Endothelial cell of umbilical vein (primary cell): ENCODE results near the gene MDFIC. TPM values are rescaled to one million over a fixed set of nuclear protein-coding genes. Genes with fewer than 3 reads are reported as not detected.

ENCODE experiments used
- BruUV-seq: library from RNA; stranded (reverse); fragments of 400-500 nt; replicated peaks from 2 replicates; lab custom pipeline; 2021; lab: Mats Ljungman, UMichigan
- CTCF ChIA-PET: fragments of 300-600, 350-600 bp; sonication (Branson Sonifier 250); formaldehyde crosslinking; loops from one replicate; lab custom pipeline; 2021; ENCODE audit warnings: antibody characterized with exemption, inconsistent platforms; lab: Charles Lee
- POLR2A ChIA-PET: fragments of 300-600, 350-600 bp; sonication (Branson Sonifier 250); formaldehyde crosslinking; loops from one replicate; lab custom pipeline; 2021; ENCODE audit warnings: antibody characterized with exemption, inconsistent platforms; lab: Charles Lee
- DNase-seq: peaks from one replicate; pipeline ENCODE4 v3.0.0-alpha.2; 2011; ENCODE audit warnings: low read depth, low spot score
- FAIRE-seq: peaks from 2 replicates; lab custom pipeline; 2011; peaks lifted over from hg19 to GRCh38; lab: Jason Lieb, UNC
- H2AFZ ChIP-seq: 2 replicates; pipeline ENCODE4 v1.6.0; 2012; ENCODE audit warnings: low read depth, low read length, control low read depth, inconsistent platforms
- H3K27ac ChIP-seq: 2 replicates; pipeline ENCODE4 v1.5.1; 2011; ENCODE audit warnings: low read depth, mild to moderate bottlenecking, control low read depth, low read length, moderate library complexity; ENCODE audit not compliant: insufficient read depth
- H3K27me3 ChIP-seq, 2 experiments: 2 replicates each; pipeline versions ENCODE4 v1.6.0 to v1.6.1; 2011; ENCODE audit warnings: low read length in 2 of 2, mixed read lengths in 1 of 2; ENCODE audit not compliant: control insufficient read depth in 2 of 2, insufficient read depth in 2 of 2
- H3K36me3 ChIP-seq, 2 experiments: 2 replicates in 1 of 2; 3 replicates in 1 of 2; pipeline ENCODE4 v1.5.1; 2011; ENCODE audit warnings: low read length in 2 of 2, mild to moderate bottlenecking in 1 of 2, moderate library complexity in 1 of 2; ENCODE audit not compliant: control insufficient read depth in 2 of 2, insufficient read depth in 2 of 2; ENCODE audit errors: extremely low read depth in 1 of 2
- H3K4me1 ChIP-seq: 3 replicates; pipeline ENCODE4 v1.5.1; 2011; ENCODE audit warnings: mild to moderate bottlenecking, low read length; ENCODE audit not compliant: control insufficient read depth, insufficient read depth; ENCODE audit errors: extremely low read depth
- H3K4me2 ChIP-seq: 2 replicates; pipeline ENCODE4 v1.6.1; 2011; ENCODE audit warnings: low read length, control low read depth, mixed read lengths; ENCODE audit not compliant: insufficient read depth
- H3K4me3 ChIP-seq, 3 experiments: fragments of 200-600 bp in 1 of 3; sonication (generic), shearing (Covaris generic) in 1 of 3; replicated peaks in 1 of 3; 2 replicates each; pipeline ENCODE4 v1.5.1; 2011 to 2016; ENCODE audit warnings: control low read depth in 3 of 3, low read length in 3 of 3, mild to moderate bottlenecking in 2 of 3, inconsistent platforms in 1 of 3, low read depth in 1 of 3, moderate library complexity in 1 of 3; ENCODE audit not compliant: insufficient read depth in 1 of 3
- H3K79me2 ChIP-seq: 2 replicates; pipeline ENCODE4 v1.6.0; 2012; ENCODE audit warnings: low read length, inconsistent platforms; ENCODE audit not compliant: control insufficient read depth, insufficient read depth
- H3K9ac ChIP-seq: replicated peaks from 2 replicates; pipeline ENCODE3; 2011; ENCODE audit warnings: low read length, control low read depth; ENCODE audit not compliant: insufficient read depth; ENCODE audit errors: extremely low read depth
- H3K9me1 ChIP-seq: replicated peaks from 3 replicates; pipeline ENCODE4 v1.6.0; 2011; ENCODE audit warnings: mild to moderate bottlenecking, low read length; ENCODE audit not compliant: control insufficient read depth, insufficient read depth; ENCODE audit errors: extremely low read depth
- H3K9me3 ChIP-seq: replicated peaks from 2 replicates; pipeline ENCODE4 v1.5.1; 2012; ENCODE audit warnings: low read length, inconsistent platforms; ENCODE audit not compliant: control insufficient read depth, insufficient read depth
- H4K20me1 ChIP-seq: replicated peaks from 2 replicates; pipeline ENCODE3; 2011; ENCODE audit warnings: mild to moderate bottlenecking, low read length; ENCODE audit not compliant: control insufficient read depth, insufficient read depth; ENCODE audit errors: extremely low read depth
- CTCF ChIP-seq, 2 donors: IDR thresholded peaks; 1 replicate in 1 of 2; 2 replicates in 1 of 2; pipeline ENCODE4 v1.5.1; 2011; ENCODE audit warnings: low read length in 2 of 2, mild to moderate bottlenecking in 2 of 2, moderate library complexity in 2 of 2, control low read depth in 1 of 2, inconsistent platforms in 1 of 2, low read depth in 1 of 2; ENCODE audit not compliant: insufficient read depth in 1 of 2; ENCODE audit errors: extremely low read depth in 1 of 2
- EZH2 ChIP-seq: IDR thresholded peaks from 2 replicates; pipeline ENCODE4 v1.6.1; 2012; ENCODE audit warnings: borderline replicate concordance, low read depth, mild to moderate bottlenecking, moderate library complexity, low read length, inconsistent platforms; ENCODE audit not compliant: severe bottlenecking
- FOS ChIP-seq: IDR thresholded peaks from 2 replicates; pipeline ENCODE4 v1.6.1; 2011; ENCODE audit warnings: mild to moderate bottlenecking, low read length, moderate library complexity, borderline replicate concordance; ENCODE audit not compliant: insufficient read depth
- GATA2 ChIP-seq: IDR thresholded peaks from 2 replicates; pipeline ENCODE4 v1.7.0; 2011; ENCODE audit warnings: low read depth, mild to moderate bottlenecking, moderate library complexity, mixed read lengths, low read length; ENCODE audit not compliant: insufficient read length, insufficient read depth
- JUN ChIP-seq: IDR thresholded peaks from 2 replicates; pipeline ENCODE4 v1.6.1; 2011; ENCODE audit warnings: borderline replicate concordance, low read depth; ENCODE audit not compliant: insufficient read length, insufficient read depth
- MAX ChIP-seq: IDR thresholded peaks from 2 replicates; pipeline ENCODE4 v1.6.1; 2011; ENCODE audit not compliant: insufficient read depth, insufficient read length
- MYC ChIP-seq: IDR thresholded peaks from one replicate; pipeline ENCODE4 v1.6.1; 2011; ENCODE audit warnings: mild to moderate bottlenecking, low read depth, low read length
- POLR2A ChIP-seq: IDR thresholded peaks from 2 replicates; pipeline ENCODE4 v1.6.1; 2012; ENCODE audit warnings: low read depth, mild to moderate bottlenecking, control low read depth, low read length
- POLR2AphosphoS5 ChIP-seq: IDR thresholded peaks from 2 replicates; pipeline ENCODE4 v1.6.1; 2012; ENCODE audit warnings: low read depth, mild to moderate bottlenecking, control low read depth, low read length, moderate library complexity; ENCODE audit not compliant: insufficient read depth
- dilution Hi-C: fragments of 300-500 bp; cut with MboI; formaldehyde crosslinking; loops from one replicate; pipeline ENCODE4 v1.15.0; 2019; ENCODE audit warnings: low sequenced_read_pairs; ENCODE audit not compliant: extremely low pct_ligation_motif_present
- intact Hi-C: fragments of 100-400 bp; cut with micrococcal nuclease; formaldehyde crosslinking; loops from one replicate; pipeline ENCODE4 v1.10.0; 2022
- polyA plus RNA-seq, 4 experiments: library from polyadenylated mRNA; depleted of rRNA in 3 of 4; stranded (reverse) in 3 of 4; unstranded in 1 of 4; fragments of >200 nt; gene quantifications; 2 replicates each; pipeline versions ENCODE4 v1.2.1 to v1.2.3, GENCODE V29; 2011 to 2012; ENCODE audit warnings: missing spikeins in 1 of 4
- total RNA-seq: library from RNA; stranded (reverse); gene quantifications from 2 replicates; pipeline ENCODE4 v1.2.3, GENCODE V29; 2021

MDFIC gene
- total and polyA plus RNA-seq, 2 donors (not counting 3 experiments of a cell fraction or from before 2014, with no cell fraction given): 6.5 to 14.2 TPM

- Histone ChIP-seq H3K4me2 (no peak overlapping the region), H2AFZ (no peak overlapping the region), H3K27me3 (no peaks in the 10 kb centered on the region), H3K9ac (no peak overlapping the region), H3K36me3 (no peaks in the 10 kb centered on the region), H3K9me1 (no peaks in the 10 kb centered on the region), H3K27ac (no peak overlapping the region), H3K4me3 (no peak overlapping the region), H3K9me3 (no peaks in the 10 kb centered on the region), H3K79me2 (peaks cover 3% of the 10 kb centered on the region), H4K20me1 (no peaks in the 10 kb centered on the region), H3K4me1 (no peaks in the 10 kb centered on the region)
- TF ChIP-seq GATA2 (no peak), POLR2A (no peak), EZH2 (no peak), MAX (no peak), MYC (no peak), JUN (no peak), POLR2AphosphoS5 (no peak), CTCF (IDR thresholded peaks at IDR 0.05; ENCODE audit: extremely low read depth in 1 of 2, insufficient read depth in 1 of 2, low read depth in 1 of 2, low read length in 2 of 2) (no peak), FOS (no peak)
- intact Hi-C loops (no loop called here), dilution Hi-C loops (no loop called here)
- POLR2A ChIA-PET: no interaction called here
- CTCF ChIA-PET: no interaction called here
- BruUV-seq: no TSS peak
- no peak for DNase-seq
- no peak for FAIRE-seq
Observed at GRCh38 chr7:114937446-114937845, 15.6 kb downstream of the MDFIC start.
